ENCODE results near the gene SLC10A4. TPM values are rescaled to one million over a fixed set of nuclear protein-coding genes. Genes with fewer than 3 reads are reported as not detected.

Gene SLC10A4
- total RNA-seq, 2 experiments from 2014 or later = not detected

- CTCF ChIA-PET = interaction anchor here (1.6 kb wide), 1 partner anchor 40 kb away, joined by 7 read pairs; no protein-coding TSS in a partner anchor
- Mint-ChIP-seq H3K27me3 (ENCODE audit: low read depth) (no peaks in the 10 kb centered on the region), H3K9me3 (no peaks in the 10 kb centered on the region), H3K27ac (no peak overlapping the region), H3K36me3 (ENCODE audit: low read depth) (peaks cover 22% of the 10 kb centered on the region), H3K4me1 (ENCODE audit: low read depth) (no peaks in the 10 kb centered on the region), H3K4me3 (no peak overlapping the region)
- intact Hi-C loops (cut with micrococcal nuclease) = no loop called here
- no peak for DNase-seq
These were observed 55.2 kb downstream of the SLC10A4 start for GRCh38 chr4:48538358-48538757.

Other genes starting within 250 kb of the SLC10A4 start
- 1 to 10 TPM; 3.4 to 3.7 TPM for gene TEC, start 213.5 kb upstream of the SLC10A4 start, total RNA-seq
- gene SLAIN2, start 141.8 kb upstream of the SLC10A4 start, total RNA-seq = 10 to 100 TPM; 39.7 to 42.6 TPM
- not detected for gene ZAR1, start 6.9 kb downstream of the SLC10A4 start, total RNA-seq